Measurements from ENCODE around the gene TBC1D5.

GRCh38 chr3:17411157-17411877 is 331.1 kb downstream of the TBC1D5 start:
- TF ChIP-seq CTCF (IDR thresholded peaks at IDR 0.05; ENCODE audit: low read depth, low read length, poor library complexity, severe bottlenecking) = no peak
- no peak for TF ChIP-seq EZH2phosphoT487 (IDR thresholded peaks at IDR 0.05; ENCODE audit: borderline replicate concordance, low read length)
